ENCODE results near the gene CASD1.

Gene CASD1

DNA sequence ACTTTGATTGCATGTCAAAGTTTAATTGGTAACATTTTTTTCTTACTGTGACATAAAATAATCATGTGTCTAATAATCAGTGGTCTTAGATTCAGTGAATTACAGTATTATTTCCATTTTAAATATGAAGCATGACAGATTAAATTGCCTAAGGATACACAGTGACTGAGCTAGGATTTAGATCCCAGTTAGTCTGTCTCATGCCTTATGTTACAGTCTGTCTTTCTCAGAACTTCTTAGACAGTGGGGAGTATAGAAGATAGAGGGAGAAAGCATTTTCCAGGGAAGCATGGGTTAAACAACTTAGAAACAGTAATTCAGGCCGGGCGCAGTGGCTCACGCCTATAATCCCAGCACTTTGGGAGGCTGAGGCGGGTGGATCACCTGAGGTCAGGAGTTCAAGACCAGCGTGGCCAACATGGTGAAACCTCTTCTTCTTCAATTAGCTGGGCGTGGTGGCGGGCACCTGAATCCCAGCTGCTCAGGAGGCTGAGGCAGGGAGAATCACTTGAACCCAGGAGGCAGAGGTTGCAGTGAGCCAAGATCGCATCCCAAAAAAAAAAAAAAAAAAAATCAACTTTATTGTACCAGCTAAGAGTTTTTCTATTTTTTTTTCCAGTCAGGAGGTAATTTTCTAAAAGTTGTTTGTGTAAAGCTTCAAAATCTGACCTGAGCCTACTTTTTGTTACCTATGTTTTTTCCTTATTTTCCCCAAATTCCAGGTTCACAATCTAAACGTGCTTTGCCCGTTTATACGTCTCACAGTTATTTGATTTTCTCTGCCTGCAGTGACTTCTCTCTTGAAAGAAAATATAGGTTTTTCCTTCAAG is 3.3 kb downstream of the CASD1 start:
- in situ Hi-C loops (cut with MboI; ENCODE audit: low sequenced_read_pairs), result no loop called here

DNA sequence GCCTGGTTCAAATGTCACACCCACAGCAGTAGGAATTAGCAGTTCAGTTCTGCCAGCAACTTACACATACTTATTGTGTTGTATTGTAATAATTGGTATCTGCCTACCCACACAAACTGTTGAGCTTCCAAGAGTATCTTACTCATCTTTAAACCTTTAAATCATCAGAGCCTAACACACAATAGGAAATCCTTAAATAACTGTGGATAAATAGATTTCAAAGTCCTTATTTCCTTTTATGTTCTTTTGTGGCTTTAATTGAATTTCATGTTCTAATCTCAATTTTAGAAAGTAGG is 3.9 kb downstream of the CASD1 start:
- in situ Hi-C loops (cut with MboI; ENCODE audit: low sequenced_read_pairs), result no loop called here

DNA sequence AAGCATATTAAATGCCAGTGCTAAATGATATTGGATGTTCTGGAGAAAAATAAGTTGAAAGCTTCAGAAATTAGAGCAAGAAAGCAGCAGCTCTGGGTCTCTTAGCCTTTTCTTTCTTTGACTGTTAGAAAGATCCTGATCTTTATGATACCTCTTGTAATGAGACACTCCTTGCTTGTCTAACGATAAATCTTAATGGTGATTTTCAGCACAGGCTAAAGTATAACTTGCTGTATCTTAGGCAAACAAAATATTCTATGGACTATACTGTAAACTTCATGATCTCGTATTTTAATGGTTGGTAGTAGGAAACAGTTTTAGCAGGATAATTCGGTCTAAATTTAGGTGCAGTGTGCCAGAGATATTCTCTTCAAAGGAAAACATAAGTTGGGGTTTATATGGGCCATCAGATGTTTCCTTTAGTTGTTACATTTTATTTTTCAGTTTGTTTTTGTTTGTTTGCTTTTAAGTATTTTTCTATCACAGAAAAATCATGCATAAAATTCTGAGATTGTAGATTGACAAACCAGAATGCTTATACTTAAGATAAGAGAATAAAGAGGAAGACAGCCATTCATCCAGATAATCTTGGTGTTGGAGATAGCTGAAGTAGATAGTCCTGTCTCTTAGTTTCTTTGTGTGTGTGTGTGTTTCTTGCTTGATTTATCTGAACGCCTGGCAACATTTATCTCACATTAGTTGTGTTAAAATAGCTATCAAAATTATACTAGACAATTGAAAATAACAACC is 4.7 kb downstream of the CASD1 start:
- in situ Hi-C loops (cut with MboI; ENCODE audit: low sequenced_read_pairs), result no loop called here

DNA sequence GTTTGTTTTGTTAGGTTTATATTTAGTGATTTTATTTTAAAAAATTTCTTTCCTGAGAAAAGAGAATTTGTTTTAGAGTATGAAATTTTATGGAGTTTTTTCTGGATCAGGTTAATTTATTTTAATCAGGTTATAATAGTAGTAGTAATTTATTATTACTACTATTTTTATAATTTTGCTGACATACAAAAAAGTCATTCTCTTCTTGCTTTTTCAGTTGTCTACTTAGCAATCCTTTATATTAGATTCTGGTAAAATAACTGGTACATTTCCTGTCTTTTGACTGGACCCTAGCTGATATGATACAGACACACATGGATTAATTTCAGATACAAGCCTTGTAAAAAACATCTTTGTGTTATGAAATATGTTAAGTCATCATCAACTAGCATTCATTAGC is 5.3 kb downstream of the CASD1 start:
- in situ Hi-C loops (cut with MboI; ENCODE audit: low sequenced_read_pairs), result no loop called here

DNA sequence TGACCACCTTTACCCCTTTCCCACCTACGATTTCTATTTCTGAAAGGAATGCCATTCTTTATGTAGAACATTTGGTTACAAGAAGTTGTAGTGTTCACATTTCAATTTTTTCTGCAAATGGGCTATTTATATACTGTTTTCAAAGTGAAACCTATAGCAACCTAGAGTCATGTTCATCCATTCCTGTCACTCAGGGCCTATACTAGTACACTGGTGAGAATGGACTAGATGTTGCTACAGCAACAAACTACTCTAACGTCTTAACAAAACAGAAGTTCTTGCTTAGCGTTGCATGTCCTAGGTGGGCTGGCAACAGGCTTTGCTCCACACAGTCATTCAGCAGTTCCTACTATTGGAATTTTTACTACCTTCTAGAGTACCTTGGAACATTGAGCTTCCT is 16.3 kb downstream of the CASD1 start:
- in situ Hi-C loops (cut with MboI; ENCODE audit: low sequenced_read_pairs), result no loop called here

DNA sequence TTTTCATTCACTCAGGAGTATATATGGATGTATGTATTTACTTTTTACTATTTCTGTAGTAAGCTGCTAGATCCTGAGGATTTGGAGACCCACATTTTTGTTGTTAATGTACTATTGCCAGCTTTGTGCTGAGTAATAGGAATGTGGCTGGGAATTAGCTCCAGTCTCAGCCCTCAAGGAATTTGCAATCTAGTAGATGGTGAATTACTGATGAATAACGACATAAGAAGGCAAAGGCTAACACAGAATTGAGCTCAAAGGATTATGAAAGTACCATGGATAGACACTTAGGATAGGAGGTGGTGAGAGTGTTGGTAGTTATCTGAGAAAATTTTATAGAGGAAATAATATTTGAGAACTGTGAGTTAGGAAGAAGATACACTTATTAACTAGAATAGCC is 19.9 kb downstream of the CASD1 start:
- in situ Hi-C loops (cut with MboI; ENCODE audit: low sequenced_read_pairs), result no loop called here

DNA sequence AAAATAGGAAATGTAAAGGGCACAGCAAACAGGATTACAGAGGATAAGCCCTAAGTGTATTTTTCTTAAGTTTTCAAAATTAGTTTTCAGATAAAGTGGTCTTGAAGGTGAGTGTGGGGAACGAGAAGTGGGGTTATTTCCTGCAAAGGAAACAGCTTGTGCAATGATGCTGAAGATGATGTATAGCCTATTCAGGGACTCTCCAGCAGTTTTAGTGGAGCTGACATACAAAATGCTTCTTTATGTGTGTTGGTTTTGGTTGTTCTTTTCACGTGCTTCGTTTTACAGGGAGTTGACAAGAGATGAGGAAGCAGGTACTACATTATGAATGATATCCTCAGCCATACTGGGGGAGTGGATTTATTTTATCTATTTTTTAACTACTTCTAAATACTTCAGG is 20.5 kb downstream of the CASD1 start:
- in situ Hi-C loops (cut with MboI; ENCODE audit: low sequenced_read_pairs), result no loop called here

DNA sequence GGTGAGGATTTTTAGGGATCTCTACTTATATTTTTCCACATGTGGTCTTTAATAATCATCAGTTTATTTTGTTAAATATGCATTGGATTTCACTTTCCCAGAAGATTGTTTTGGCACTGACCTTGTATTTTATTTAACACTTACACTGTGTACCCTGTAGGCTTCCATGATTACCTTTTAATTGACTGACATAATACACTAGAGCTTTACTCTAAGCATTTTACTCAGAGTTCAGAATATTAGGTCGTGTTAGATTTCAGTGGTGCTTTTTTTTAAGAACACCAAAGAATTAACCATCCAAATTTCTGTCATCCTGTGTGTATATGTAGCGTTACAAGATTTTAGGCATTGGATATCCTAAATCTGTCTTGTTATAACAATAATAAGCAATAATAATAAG is 23.1 kb downstream of the CASD1 start:
- in situ Hi-C loops (cut with MboI; ENCODE audit: low sequenced_read_pairs), result no loop called here

DNA sequence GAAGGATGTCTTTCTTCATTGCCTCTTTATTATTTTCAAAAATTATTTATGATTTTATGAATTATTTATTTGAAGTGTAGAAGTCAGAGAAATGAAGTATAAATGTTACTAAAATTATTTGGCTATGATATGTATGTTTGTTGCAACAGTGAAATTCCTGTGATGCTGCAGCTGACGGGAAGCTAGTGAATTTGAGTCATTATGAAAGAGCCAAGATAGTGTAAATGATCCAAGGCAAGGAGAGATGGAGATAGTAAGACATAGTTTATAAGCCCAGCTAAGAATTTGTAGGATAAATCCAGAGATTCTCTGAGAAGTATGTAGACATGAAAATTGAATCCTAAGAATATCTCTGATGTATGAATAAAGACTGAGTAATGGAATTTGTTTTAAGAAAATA is 30.8 kb downstream of the CASD1 start:
- in situ Hi-C loops (cut with MboI; ENCODE audit: low sequenced_read_pairs), result no loop called here

DNA sequence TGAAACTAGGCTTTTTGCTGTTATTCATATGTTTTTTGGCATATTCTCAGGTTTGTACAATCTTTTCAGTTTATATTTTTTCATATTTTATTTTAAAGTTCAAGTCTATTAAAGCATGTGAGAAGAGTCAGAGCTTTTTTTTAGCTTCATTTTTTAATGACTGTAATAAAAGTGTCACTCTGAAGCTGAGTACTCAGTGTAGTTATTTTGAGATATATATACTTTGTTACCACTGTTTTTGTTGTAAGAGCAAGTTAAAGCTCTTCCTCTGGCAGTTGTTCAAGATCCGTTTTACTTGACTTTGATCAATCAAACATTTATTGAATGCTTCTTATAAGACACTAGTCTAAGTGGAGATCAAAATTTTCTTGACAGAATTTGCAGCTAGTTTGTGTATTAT is 37.5 kb downstream of the CASD1 start:
- in situ Hi-C loops (cut with MboI; ENCODE audit: low sequenced_read_pairs), result no loop called here

DNA sequence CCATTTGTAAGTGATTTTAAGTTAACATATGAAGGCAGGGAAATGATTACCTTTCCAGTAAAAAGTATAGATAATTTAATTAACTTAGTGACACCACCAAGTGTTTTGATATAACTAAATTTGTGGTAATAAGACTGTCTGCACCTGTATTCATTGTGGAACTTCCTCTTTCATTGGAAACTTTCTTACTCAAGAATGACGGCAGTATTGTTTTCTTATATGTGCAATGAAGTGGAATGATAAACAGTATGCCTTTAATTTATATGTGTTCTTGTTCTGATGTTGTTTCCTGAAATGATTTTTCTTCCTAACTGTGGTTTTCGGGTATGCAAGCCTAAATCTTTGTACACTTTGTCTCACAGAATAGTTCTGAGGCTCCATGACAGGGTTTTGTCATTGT is 46.4 kb downstream of the CASD1 start:
- in situ Hi-C loops (cut with MboI; ENCODE audit: low sequenced_read_pairs), result no loop called here

DNA sequence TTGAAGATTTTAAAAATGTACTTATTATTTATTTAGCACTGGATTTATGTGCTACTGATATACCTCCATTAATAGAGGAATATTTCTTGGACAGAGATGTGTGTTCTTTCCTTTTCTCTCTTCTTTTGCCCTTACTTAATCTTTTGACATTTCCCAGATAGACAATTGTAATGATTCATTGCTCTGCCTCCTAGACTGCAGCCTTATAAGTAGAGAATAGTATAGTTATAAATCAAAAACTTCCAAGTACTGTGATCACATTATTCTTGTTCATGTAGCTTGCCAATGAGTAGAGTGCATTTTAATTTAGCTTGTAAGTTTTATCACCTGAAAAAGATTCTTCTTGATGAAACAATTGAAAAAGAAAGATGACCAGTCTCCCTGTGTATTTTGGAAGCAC is 47.6 kb downstream of the CASD1 start:
- in situ Hi-C loops (cut with MboI; ENCODE audit: low sequenced_read_pairs), result no loop called here

DNA sequence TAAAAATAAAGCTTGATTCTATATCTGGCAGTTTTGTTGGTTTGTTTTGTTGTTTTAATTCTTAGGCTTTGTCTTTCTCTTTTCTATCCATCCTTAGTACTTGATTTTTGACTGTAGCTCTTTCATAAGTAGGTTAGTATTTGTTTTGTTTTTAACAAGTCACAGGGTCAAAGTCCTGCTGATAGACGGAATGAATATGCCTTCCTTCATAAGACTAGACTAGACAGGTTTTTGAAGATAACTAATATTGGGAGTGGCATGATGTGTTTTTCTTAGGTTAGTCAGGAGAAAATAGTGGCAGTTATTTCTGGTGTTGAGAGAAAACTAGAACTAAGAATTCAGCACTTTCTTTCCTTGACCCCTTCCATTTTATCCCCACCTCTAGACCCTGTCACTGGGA is 50.4 kb downstream of the CASD1 start:
- in situ Hi-C loops (cut with MboI; ENCODE audit: low sequenced_read_pairs), result no loop called here

DNA sequence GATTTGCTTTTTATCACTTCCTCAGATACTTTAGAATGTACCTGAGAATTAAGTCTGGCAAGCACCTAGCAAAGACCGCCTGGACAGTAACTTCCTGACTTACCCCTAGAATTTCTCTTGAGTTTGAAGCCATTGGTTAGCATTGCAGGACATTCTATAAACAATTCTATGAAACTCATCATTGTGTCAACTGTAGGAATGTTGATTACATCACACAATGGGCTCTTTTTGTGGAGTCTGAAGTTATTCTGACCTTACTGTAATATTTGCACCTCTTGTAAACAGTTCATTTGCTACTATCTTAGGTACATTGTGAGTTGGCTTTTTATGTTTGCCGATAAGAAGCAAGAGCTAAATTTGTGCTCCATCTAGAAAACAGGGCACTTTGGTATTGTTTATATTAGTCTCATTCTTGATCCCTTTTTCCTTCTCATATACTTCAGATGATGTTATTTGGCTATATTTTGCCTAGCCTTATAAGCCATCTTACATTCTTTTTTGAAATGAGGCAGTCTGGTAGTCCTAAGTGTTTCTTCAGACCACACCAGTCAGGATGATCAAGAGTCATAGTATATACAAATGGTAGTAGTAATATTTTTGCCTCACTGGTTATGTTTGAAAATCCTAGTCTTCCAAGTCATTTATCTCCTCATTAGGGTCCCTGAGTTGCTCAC is 52.4 kb downstream of the CASD1 start:
- in situ Hi-C loops (cut with MboI; ENCODE audit: low sequenced_read_pairs), result no loop called here

DNA sequence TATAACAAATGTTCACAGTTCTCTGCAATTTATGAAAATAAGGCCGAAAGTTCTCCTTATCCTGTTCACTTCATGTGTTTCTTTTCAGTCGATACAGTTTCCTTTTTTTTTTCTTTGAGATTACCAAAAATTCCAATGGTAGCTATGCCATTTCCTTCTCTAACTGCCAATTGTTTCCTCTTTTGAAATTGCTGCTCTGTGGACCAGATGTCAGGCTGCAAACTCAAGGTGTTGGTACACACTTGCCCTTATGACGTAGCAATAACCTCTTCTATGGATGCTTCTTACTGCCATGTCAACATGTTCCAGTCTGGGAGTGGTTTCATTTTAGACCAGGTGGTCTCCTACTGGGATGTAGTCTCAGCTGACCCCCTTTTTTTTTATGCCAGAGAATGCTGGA is 52.9 kb downstream of the CASD1 start:
- in situ Hi-C loops (cut with MboI; ENCODE audit: low sequenced_read_pairs), result no loop called here

DNA sequence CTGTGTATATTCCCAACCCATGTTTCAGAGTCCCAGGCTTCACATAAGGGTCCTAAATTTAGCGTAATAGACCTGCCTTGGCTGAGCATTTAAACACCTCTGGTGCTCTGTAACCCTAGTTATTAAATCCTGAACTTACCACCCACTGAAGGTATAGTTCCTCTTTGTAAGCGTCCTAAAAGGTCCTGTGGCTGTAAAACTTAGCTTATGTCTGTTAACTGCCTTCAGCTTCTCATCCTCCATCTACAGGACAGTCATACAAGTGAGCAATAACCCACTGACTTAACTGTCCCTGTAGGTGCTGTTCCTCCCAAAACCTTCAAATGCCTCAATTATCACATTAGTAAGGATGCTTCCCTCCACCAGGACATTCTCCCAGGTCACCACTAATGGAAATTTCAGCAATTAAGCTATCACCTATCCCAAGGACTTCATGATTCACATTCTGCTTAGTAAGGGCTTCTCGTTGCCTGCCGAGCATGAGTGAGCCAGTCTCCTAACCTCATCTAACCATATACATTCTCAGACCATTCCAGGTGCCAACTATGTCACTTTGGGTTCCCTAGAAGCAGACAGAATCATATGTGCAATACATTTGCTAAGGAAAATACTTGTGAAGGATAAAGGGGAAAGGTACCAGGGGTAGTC is 55.8 kb downstream of the CASD1 start:
- in situ Hi-C loops (cut with MboI; ENCODE audit: low sequenced_read_pairs), result no loop called here

DNA sequence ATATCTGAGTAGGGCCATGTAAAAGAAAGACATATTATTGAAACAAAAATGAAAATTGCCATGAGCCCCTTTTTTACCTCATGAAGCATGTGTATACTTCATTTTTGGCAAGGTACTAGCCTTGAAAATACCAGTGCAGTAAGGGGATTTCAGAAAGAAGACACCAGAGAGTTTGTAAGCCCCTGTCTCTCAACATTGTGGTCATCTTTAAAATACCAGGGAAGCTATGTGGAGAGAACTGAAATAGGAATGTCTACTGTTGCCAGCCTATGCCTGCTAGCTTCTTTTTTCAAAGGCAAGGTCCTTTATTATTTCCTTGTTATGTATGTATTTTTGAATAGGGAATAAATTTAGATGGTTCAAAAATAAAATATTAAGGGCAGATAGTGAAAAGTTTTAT is 57.8 kb downstream of the CASD1 start:
- in situ Hi-C loops (cut with MboI; ENCODE audit: low sequenced_read_pairs), result no loop called here

DNA sequence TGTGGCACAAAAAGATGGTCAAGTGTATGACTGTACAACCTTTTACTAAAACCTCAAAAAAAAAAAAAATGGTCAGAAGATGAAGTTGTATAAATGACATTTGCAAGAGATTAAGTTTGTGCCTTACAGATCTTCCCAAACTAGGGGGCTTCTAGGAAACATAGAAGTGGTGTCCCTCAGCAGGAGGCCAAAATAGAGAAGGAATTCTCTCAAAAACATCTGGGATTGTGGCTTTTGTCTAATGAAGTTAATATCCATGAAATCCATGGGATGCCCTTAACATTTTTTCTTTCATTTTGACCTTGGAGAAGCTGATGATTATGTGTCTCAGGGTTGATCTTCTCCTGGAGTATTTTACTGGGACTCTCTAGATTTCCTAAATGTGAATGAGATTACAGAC is 62.2 kb downstream of the CASD1 start:
- in situ Hi-C loops (cut with MboI; ENCODE audit: low sequenced_read_pairs), result no loop called here

DNA sequence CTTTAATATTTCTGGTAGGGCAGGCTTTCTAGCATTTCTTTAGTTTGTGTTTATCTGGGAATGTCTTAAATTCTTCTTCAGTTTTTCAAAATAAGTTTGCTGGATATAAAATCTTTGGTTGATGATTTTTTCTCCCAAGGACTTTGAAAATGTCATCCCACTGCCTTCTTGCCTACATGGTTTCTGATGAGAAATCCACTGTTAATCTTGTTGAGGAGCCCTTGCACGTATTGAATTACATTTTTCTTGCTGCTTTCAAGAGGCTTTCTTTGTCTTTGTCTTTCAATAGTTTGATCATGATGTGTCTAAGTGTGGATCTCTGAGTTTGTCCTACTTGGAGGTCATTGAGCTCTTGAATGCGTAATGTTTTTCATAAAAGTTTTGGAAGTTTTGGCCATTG is 66.0 kb downstream of the CASD1 start:
- in situ Hi-C loops (cut with MboI; ENCODE audit: low sequenced_read_pairs), result no loop called here

DNA sequence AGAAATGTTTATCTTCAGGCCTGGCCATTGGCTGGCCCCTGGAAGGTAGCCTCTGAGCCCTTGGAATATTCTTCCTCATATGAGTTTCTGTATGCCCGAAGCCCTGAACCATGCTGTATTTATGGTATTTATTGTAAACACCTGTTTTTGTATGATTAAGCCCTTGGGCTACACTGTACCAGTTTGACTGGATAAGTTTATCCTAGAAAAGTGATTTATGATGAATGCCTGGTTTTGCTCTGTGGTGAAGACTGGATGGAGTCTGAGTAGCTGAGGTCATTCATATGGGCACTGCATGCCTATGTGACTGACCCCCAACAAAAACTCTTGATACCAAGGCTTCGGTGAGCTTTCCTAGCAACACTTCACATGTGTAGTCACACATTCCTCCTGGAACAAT is 66.7 kb downstream of the CASD1 start:
- in situ Hi-C loops (cut with MboI; ENCODE audit: low sequenced_read_pairs), result no loop called here

DNA sequence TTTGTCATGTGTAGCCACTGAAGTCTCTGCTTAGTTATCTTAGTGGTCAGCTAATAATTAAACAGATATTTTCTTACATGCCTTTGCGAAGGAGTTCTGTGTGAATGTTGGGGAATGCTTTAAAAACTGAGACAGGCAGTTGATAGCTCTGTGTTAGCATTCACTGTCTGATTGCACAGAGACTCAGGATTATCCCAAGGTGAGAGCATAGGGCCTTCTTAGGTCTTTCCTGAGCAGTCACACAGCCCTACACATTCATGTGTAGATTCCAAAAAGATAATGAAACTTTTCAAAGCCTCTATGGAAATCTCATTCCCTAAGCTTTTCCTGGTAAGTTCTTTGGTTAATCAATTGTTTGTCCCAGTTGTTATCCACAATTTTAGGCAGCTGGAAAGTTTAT is 67.7 kb downstream of the CASD1 start:
- in situ Hi-C loops (cut with MboI; ENCODE audit: low sequenced_read_pairs), result no loop called here

DNA sequence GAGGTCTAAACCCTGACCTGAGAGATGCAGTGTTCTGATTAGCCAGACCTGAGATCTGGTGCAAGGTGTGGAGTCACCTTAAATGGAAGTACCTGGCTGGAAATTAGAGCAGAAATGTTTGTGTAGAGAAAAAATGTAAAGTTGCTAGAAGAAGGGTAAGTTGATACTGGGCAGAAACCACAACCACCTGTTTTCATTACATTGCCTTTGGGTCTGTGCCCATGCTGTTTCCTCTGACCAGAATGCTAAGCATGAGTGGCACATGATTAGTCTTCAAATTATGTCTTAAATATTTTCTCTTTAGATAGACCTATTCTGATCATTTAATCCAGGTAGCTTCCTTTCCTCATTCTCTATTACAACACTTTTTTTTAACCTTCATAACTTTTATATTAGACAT is 69.0 kb downstream of the CASD1 start:
- in situ Hi-C loops (cut with MboI; ENCODE audit: low sequenced_read_pairs), result no loop called here
